ENCODE results near the gene TMEFF2. TPM values are rescaled to one million over a fixed set of nuclear protein-coding genes. Genes with fewer than 3 reads are reported as not detected.

Gene TMEFF2
- total and polyA plus RNA-seq, 2 donors (not counting 1 experiment from before 2014, with no cell fraction given) = not detected

GRCh38 chr2:192002418-192002817 lies 192.3 kb downstream of the TMEFF2 start:
- DNase-seq = no peak

GRCh38 chr2:192000196-192000980 lies 194.3 kb downstream of the TMEFF2 start:
- H3K4me2 ChIP-seq (replicated peaks; ENCODE audit: low read depth, low read length, poor library complexity, severe bottlenecking) = no peak overlapping the region
- Mint-ChIP-seq H3K4me3 (no peak overlapping the region), H3K4me1 (no peaks in the 10 kb centered on the region), H3K9me3 (ENCODE audit: insufficient read depth) (no peaks in the 10 kb centered on the region), H3K27ac (no peak overlapping the region), H3K27me3 (no peaks in the 10 kb centered on the region)
- no peak overlapping the region for H2AFZ ChIP-seq (ENCODE audit: insufficient read depth, low read depth, low read length, poor library complexity, severe bottlenecking)
- no peak overlapping the region for H3K9ac ChIP-seq (ENCODE audit: low read length)
- intact Hi-C loops (cut with micrococcal nuclease) = no loop called here
- no peaks in the 10 kb centered on the region for H3K27me3 ChIP-seq (replicated peaks in 1 of 4; ENCODE audit: control extremely low read depth in 1 of 4, control insufficient read depth in 3 of 4, insufficient read depth in 4 of 4, low read length in 3 of 4)
- no peak overlapping the region for H3K27ac ChIP-seq (ENCODE audit: low read length in 2 of 2)
- ChIA-PET POLR2A (no interaction called here), CTCF (no interaction called here)
- ATAC-seq (ENCODE audit: low read depth) (no peak), DNase-seq (no peak)
- no peaks in the 10 kb centered on the region for H4K20me1 ChIP-seq (ENCODE audit: control insufficient read depth, insufficient read depth, low read length, poor library complexity, severe bottlenecking)
- no peaks in the 10 kb centered on the region for H3K9me3 ChIP-seq (ENCODE audit: control extremely low read depth in 1 of 3, control insufficient read depth in 2 of 3, insufficient read depth in 1 of 3, low read length in 2 of 3)
- no peaks in the 10 kb centered on the region for H3K36me3 ChIP-seq (replicated peaks in 1 of 2; ENCODE audit: control extremely low read depth in 1 of 2, control insufficient read depth in 1 of 2, extremely low read depth in 1 of 2, insufficient read depth in 2 of 2, low read length in 1 of 2)
- H3K4me1 ChIP-seq (ENCODE audit: control insufficient read depth in 2 of 2, insufficient read depth in 2 of 2, low read length in 2 of 2) = no peaks in the 10 kb centered on the region
- H3K79me2 ChIP-seq (ENCODE audit: control insufficient read depth, insufficient read depth, low read length) = no peaks in the 10 kb centered on the region
- TF ChIP-seq, protein P1, sequence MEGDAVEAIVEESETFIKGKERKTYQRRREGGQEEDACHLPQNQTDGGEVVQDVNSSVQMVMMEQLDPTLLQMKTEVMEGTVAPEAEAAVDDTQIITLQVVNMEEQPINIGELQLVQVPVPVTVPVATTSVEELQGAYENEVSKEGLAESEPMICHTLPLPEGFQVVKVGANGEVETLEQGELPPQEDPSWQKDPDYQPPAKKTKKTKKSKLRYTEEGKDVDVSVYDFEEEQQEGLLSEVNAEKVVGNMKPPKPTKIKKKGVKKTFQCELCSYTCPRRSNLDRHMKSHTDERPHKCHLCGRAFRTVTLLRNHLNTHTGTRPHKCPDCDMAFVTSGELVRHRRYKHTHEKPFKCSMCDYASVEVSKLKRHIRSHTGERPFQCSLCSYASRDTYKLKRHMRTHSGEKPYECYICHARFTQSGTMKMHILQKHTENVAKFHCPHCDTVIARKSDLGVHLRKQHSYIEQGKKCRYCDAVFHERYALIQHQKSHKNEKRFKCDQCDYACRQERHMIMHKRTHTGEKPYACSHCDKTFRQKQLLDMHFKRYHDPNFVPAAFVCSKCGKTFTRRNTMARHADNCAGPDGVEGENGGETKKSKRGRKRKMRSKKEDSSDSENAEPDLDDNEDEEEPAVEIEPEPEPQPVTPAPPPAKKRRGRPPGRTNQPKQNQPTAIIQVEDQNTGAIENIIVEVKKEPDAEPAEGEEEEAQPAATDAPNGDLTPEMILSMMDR (IDR thresholded peaks at IDR 0.05) = no peak
- no peak for TF ChIP-seq EZH2 (IDR thresholded peaks at IDR 0.05; ENCODE audit: borderline replicate concordance, insufficient read depth, low read depth, low read length, poor library complexity, severe bottlenecking)
- no peak overlapping the region for H3K4me3 ChIP-seq (ENCODE audit: control extremely low read depth in 1 of 5, extremely low read depth in 1 of 5, insufficient read depth in 1 of 5, low read depth in 2 of 5, low read length in 4 of 5)
- 100% methylated on average over 1 of the region's 1 CpG for WGBS (ENCODE audit: insufficient coverage)

More at GRCh38 chr2:192002418-192002817, 192.3 kb downstream of the TMEFF2 start:
- H3K4me2 ChIP-seq (replicated peaks; ENCODE audit: low read depth, low read length, poor library complexity, severe bottlenecking) = no peak overlapping the region
- H3K27ac Mint-ChIP-seq = no peak overlapping the region
- no peak overlapping the region for H3K27ac ChIP-seq (ENCODE audit: low read length in 2 of 2)
- no peak overlapping the region for H3K9ac ChIP-seq (ENCODE audit: low read length)
- no peaks in the 10 kb centered on the region for H3K79me2 ChIP-seq (ENCODE audit: control insufficient read depth, insufficient read depth, low read length)
- no peaks in the 10 kb centered on the region for H3K27me3 ChIP-seq (replicated peaks in 1 of 4; ENCODE audit: control extremely low read depth in 1 of 4, control insufficient read depth in 3 of 4, insufficient read depth in 4 of 4, low read length in 3 of 4)
- no peaks in the 10 kb centered on the region for H3K9me3 ChIP-seq (ENCODE audit: control extremely low read depth in 1 of 3, control insufficient read depth in 2 of 3, insufficient read depth in 1 of 3, low read length in 2 of 3)
- no peak for ATAC-seq (ENCODE audit: low read depth)
- no peaks in the 10 kb centered on the region for H3K9me3 Mint-ChIP-seq (ENCODE audit: insufficient read depth)
- H3K4me3 ChIP-seq (ENCODE audit: control extremely low read depth in 1 of 5, extremely low read depth in 1 of 5, insufficient read depth in 1 of 5, low read depth in 2 of 5, low read length in 4 of 5) = no peak overlapping the region
- peaks cover 3% of the 10 kb centered on the region for H3K27me3 Mint-ChIP-seq
- H4K20me1 ChIP-seq (ENCODE audit: control insufficient read depth, insufficient read depth, low read length, poor library complexity, severe bottlenecking) = no peaks in the 10 kb centered on the region
- no peaks in the 10 kb centered on the region for H3K36me3 ChIP-seq (replicated peaks in 1 of 2; ENCODE audit: control extremely low read depth in 1 of 2, control insufficient read depth in 1 of 2, extremely low read depth in 1 of 2, insufficient read depth in 2 of 2, low read length in 1 of 2)
- intact Hi-C loops (cut with micrococcal nuclease) = no loop called here
- ChIA-PET CTCF (no interaction called here), POLR2A (no interaction called here)
- H2AFZ ChIP-seq (ENCODE audit: insufficient read depth, low read depth, low read length, poor library complexity, severe bottlenecking) = no peak overlapping the region
- no peaks in the 10 kb centered on the region for H3K4me1 ChIP-seq (ENCODE audit: control insufficient read depth in 2 of 2, insufficient read depth in 2 of 2, low read length in 2 of 2)
- no peak overlapping the region for H3K4me3 Mint-ChIP-seq
- no peaks in the 10 kb centered on the region for H3K4me1 Mint-ChIP-seq
- 97% methylated on average over 6 of the region's 8 CpGs for WGBS (ENCODE audit: insufficient coverage)
- TF ChIP-seq, protein P1 (IDR thresholded peaks at IDR 0.05) = no peak
- no peak for TF ChIP-seq EZH2 (IDR thresholded peaks at IDR 0.05; ENCODE audit: borderline replicate concordance, insufficient read depth, low read depth, low read length, poor library complexity, severe bottlenecking)

Measured in B cell (primary cell).